Left cardiac atrium (tissue), 4 donors: ENCODE measurements around the gene CCNY. TPM values are rescaled to one million over a fixed set of nuclear protein-coding genes. Genes with fewer than 3 reads are reported as not detected.
A peak's percentile ranks its signal among the peaks of the same experiment; 100 is the strongest.
"Not testable (repeated sequence)": the region's sequence is repeated elsewhere in the genome, so short reads cannot be mapped to it uniquely, and the experiment has no call there.

Experiments used
- ATAC-seq, 2 donors: fragments of 200-7000 bp; cut with Tn5 transposase; one replicate each; pipeline ENCODE4 v1.9.1; 2020; ENCODE audit warnings: mild to moderate bottlenecking in 2 of 2, moderate library complexity in 2 of 2
- DNase-seq: peaks from one replicate; pipeline ENCODE4 v3.0.0-alpha.2; 2020
- intact Hi-C, 2 donors: fragments of 100-400 bp; cut with DNase I; formaldehyde crosslinking; loops; one replicate each; pipeline versions ENCODE4 v1.14.1 to v1.15.1; 2022 to 2023
- total RNA-seq, 2 donors: library from RNA; stranded (reverse); fragmentation: NEBNext Ultra II Directional; extraction: Animal tissue kit (Norgen Biotek cat#: 25700); gene quantifications; one replicate each; pipeline ENCODE4 v1.2.1, GENCODE V29; 2021
- donor health status: DM: no; HTN: yes; CAD: no.
- donor health status: DM: no; HTN: yes; CAD: no; lungs with severe emphysema.
- donor health status: DM: yes; HTN: yes; CAD: no.
- donor health status: Dilated cardiomyopathy.

CCNY gene
- total RNA-seq, 2 donors from 2014 or later = 59.3 to 76.5 TPM

DNA sequence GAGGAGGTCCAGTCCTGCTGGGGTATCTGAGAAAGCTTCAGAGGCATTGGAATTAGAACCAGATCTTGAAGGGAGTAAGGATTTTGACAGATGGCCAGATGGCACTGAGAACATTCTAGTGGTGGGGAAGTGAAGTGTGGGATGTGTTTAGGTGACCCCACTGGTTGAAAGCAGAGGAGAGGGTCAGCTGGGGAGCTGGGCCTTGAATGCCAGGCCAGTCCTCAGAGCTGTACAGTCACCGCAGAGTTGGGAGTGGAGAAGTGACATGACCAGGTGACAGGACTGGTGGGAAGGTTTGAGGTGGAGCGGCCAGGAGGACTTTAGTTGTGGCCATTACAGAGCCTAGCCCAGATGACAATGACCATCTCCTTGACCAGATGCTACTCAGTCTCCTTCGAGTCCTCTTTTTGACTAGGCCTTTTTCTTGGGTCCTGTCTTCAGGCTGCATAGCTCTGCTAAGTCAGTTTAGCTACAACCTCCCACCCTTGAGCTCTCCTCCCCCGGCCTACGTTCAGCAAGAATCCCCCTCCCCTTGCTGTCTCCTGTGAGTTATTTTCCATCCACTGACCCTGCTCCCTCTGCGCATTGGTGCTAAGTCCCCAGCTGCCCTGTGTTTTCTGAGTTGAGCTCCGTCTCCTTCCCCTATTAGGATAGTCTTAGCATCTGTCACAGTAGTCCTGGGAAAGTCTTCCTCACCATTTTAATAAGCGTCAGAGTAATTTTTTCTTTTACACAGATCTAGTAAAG is 56.3 kb downstream of the CCNY start:
- intact Hi-C loops = no loop called here
- no peak for DNase-seq
- no peak for ATAC-seq

DNA sequence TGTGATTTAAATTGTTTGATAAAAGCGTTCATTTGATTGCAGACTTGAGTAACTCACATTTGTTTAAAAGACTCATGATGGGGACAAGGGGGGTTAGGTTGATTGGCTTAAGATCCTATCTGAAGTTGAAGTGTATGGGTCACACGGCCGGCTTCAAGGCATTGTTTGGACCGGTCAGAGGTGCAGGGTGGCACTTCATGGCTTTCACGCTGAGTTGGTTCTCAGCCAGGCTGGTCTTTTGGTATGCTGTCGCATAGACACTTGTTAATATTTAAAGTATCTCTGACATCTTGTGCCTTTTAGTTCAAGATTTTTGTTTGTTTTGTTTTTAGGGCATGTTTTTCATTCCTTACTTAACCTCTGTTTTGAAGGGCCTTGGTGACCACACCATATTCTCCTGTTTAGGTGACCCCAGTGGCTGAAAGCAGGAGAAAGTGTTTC is 58.1 kb downstream of the CCNY start:
- no peak for ATAC-seq
- intact Hi-C loops = no loop called here
- DNase-seq = no peak

DNA sequence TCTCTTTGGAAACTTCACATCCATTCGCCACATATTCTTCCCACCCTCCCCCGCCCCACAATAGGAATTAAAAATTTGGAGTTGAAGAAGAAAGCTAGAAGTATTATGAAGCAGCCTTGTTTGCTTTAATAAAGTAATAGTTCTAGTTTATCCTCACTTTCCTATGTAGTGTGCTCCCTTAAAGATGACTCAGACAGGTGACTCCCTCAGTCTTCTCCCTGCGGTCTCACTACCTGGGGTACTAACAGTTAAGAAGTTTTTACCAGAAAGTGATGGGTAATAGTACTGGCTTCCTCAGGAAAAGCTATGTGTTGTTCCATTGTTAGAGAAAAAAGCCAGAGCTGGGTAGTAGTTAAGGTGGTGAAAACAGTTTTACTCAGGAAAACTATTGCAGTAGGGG is 58.6 kb downstream of the CCNY start:
- no peak for DNase-seq
- intact Hi-C loops = no loop called here
- ATAC-seq = no peak

DNA sequence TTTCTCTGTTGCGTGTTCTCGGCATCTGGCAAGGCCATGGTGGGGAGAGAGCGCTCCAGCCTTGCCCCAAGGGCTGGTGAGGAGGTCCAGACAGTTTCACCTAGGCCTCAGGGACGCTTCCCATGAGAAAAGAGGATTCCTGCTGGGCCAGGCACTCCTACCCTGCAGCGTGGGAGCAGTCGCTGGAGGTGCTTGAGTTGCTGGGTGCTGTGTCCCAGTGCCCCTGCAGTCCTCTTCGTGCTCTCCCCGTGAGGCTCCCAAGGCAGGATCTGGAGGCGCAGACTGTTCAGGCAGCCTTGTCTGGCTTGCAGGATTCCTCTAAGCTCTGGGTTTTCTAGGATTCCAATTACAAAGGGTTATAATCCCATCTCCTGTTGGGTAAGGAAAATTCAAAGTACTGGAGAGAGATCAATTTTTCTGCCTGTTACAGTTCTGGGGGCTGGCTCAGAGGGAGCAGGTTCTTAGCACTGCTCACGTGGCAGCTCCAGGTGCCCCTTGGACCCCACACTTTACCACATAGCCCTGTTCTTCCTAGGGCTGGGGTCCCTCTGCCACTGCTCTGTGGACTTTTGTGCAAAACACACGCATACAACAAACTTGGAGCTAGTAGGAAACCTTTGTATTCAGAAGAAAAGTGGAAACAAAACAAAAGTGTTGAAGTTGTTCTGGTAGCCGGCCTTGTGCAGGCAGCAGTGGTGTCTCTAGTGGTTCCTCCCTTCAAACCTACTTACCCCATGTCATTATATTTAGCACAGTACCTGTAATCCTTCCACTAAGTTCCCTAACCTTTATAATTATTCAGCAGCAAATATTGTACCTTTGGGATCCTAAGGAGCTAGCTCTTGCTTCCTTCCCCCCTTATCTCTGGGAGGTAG is 60.5 kb downstream of the CCNY start:
- intact Hi-C loops = no loop called here
- DNase-seq (no peak), ATAC-seq (no peak)

DNA sequence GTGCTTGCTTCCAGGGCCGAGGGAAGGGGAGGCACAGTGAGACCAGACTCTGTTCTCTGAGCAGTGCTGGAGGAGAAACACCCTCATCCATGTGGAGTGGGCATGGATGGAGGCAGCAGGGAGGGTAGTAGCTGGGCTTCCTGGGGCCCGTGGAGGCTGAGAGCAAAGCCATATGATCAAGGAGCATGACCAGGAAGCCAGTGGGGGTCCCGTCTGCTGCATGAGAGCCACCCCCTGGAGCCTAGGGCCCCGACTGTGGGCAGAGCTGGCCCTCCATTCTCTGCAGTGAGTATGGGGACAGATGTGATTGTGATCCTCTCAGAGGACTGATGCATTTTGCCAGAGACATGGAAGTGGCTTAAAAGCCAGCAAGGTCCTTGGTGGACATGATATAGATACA is 61.6 kb downstream of the CCNY start:
- intact Hi-C loops = no loop called here
- ATAC-seq (no peak), DNase-seq (no peak)

DNA sequence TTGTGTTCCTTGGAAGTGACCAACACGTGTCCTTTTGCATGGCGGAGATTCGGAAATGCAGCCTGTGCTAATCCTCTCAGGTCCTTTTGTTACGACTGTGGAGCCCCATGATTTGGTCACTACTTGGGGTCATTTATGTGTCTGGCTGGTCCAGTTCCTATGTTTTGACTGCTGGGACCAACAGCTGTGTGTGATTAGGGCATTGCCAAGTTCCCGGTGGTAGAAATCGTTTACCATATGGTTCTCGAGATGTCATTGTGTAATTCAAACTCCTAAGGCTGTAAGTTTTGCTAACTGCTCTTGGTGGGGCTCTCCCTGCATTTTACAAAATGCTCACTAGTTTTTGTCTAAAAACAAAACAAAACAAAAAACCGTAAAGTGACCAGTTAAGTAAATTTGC is 62.0 kb downstream of the CCNY start:
- ATAC-seq (peak in 1 of 2 donors; percentile 6), DNase-seq (no peak)
- intact Hi-C loops = no loop called here

DNA sequence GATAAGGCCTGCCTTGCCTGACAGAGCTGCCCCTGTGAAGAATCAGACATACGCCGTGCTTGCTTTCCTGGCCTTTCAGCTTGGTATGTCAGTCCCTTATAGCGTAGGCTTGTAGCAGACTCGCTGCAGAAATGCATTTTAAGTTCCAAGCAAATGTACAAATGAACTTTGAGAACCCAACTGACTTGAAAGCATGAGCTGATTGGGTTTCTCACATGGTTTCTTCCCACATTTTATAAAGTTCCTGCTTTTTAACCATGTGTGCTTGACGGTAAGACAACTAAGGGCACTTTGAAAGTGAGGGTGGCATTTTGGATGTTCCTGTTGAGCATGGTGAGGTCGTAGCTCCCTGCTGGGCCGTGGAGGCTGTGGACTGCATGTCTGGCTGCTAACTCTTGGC is 62.6 kb downstream of the CCNY start:
- ATAC-seq = no peak
- no peak for DNase-seq
- intact Hi-C loops = no loop called here

DNA sequence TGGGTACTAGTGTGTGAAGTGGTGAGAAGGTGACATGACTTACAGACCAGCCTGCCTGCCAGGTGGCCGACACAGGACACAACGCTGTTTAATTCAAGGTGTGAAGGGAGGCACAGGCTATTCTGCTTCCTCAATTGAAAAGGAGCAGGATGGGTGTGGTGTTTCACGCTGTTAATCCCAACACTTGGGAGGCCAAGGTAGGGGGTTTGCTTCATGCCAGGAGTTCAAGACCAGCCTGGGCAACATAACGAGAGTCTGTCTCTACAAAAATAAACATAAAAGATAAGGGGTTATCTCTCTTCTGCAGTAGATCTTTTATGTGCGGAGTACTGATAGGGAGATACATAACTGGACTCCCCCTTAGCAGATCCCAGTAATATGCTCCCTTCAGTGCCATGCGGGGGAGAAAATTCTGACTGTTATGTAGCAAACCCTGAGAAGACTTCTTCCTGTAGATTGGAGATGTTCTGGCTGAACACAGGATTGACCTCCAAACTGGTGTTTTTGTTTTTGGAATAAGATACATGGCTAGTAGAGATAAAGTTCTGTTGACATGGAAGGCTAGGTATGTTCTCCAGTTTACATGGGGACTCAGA is 63.2 kb downstream of the CCNY start:
- ATAC-seq = no peak
- intact Hi-C loops = no loop called here
- no peak for DNase-seq

DNA sequence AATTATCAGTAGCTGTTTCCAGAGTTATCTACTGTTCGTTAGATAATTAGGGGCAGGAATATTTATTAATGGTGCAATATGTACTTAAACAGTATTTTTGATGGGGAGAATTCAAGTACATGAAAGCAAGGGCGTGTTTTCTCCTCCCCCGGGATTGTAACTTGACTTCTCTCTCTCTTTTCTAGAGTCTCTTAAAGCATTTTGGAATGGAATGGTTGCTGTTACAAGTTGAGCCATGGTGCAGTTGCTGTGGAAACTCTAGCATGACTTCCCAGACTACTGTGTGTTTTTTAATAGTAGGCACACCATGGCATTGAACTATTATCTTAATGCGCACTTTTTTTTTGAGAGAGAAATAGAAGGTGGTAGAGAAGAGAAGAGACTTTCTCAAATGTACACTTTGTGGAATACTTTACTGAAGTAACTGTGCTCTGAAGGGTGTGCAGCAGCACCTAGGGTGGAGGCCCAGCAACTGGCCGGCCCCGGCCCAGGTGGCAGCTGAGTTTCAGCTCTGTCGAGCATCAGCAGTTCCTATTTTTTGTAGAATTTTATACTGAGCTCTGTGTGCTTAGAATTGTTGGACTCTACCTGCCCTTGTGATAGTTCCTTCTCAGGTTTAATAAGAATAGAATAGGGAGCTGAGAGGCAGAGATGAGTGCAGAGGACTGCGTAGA is 64.4 kb downstream of the CCNY start:
- intact Hi-C loops = no loop called here
- peak; percentile 58 to 66 for ATAC-seq

DNA sequence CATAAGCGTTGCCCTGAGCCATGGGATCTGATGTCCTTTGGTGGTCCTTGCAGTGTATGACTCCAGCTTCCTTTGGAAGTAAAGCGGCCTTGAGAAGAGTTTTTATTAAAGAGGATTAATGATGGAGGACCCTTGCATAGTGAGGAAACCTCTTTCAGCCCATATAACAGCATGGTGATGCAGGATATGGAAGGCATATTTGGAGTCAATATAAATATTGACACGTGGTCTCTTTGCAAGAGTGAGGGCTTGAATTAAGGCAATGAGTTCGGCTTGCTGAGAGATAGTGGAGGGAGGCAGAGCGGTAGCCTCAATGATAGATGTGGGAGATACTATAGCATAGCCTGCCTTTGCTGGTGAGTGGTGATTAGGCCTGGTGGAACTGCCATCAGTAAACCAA is 67.2 kb downstream of the CCNY start:
- ATAC-seq, intact Hi-C loops, DNase-seq: not testable (repeated sequence)

More for the DNA sequence above, 64.4 kb downstream of the CCNY start:
- no peak for DNase-seq

DNA sequence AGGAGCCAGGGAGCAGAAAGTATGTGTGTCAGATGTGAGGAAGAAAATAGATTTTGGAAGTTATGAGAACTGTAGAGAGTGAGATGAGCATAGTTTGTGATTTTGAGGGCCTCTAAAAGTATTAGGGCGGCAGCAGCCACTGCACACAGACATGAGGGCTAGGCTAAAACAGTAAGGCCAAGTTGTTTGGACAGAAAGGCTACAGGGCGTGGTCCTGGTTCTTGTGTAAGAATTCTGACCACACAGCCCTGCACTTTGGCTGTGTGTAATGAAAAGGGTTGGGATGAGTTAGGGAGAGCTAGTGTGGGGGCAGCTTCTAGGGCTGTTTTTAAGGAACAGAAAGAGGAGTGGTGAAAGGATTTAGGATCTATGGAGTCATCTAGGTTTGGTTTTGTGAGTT is 67.8 kb downstream of the CCNY start:
- ATAC-seq, intact Hi-C loops: not testable (repeated sequence)
- peak; percentile 62 for DNase-seq

DNA sequence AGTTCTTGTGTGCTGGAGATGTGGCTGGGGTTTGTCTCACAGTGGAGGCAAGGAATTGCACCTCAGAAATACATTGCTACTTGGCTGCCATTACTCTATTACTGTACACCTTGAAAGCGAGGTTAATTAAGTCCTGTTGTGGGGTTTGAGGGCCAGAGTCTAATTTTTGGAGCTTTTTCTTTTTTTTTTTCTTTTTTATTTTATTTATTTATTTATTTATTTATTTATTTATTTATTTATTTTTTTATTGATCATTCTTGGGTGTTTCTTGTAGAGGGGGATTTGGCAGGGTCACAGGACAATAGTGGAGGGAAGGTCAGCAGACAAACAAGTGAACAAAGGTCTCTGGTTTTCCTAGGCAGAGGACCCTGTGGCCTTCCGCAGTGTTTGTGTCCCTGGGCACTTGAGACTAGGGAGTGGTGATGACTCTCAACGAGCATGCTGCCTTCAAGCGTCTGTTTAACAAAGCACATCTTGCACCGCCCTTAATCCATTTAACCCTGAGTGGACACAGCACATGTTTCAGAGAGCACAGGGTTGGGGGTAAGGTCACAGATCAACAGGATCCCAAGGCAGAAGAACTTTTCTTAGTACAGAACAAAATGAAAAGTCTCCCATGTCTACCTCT is 69.8 kb downstream of the CCNY start:
- intact Hi-C loops, ATAC-seq, DNase-seq: not testable (repeated sequence)

DNA sequence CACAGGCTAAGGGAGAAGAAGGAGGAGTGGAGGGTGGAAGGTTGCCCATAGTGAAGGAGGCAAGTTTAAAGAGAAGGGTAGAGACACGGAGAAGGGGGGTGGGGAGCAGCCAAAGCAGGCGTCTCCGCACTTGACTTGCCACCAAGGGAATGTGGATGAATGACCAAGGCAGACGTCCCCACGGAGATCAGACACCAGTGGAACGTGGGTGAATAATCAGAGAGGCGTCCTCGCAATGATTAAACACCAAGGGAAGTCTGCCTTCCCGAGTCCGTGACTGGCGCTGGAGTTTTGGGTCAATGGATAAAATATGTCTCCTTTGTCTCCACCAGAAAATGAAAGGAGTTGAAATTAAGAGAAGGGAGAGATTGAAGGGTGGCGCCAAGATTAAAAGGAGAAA is 71.4 kb downstream of the CCNY start:
- DNase-seq, ATAC-seq, intact Hi-C loops: not testable (repeated sequence)

DNA sequence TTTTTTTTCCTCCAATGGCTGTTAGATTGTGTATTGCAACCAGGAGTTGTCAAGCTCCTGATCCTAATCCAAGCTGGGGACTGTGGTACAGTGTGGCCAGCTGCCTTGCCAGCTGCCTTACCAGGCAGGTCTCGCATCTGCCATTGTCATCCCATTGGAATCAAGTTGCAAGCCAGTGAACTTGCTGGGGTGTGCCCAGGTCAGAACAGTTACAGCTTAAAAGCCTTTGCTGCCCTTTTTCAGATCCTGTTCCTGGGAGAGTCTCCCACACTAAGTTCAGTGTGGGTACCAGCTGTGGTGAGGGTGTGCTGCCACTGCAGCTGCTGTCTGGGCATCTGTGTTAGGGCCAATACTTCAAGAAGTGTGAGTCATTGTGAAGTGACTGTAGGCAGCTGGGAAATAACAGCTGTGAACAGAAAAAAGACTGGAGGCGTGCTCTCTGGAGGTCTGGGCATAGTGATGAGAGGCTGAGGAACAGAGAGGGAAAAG is 72.8 kb downstream of the CCNY start:
- ATAC-seq (peak; percentile 73 to 92), DNase-seq (no peak)
- intact Hi-C loops = no loop called here

DNA sequence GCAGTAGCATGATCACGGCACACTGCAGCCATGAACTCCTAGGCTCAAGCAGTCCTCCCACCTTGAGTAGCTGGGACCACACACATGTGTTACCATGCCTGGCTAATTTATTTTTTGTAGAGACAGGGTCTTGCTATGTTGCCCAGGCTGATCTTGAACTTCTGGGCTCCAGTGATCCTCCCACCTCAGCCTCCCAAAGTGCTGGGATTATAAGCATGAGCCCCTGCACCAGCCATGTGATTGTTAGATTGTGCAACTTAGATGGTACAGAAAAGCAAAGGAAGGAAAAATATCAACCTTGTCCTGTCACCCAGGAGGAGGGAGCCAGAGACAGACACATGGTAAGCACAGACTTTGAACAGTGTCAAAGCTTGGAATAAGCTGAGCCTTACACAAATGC is 73.5 kb downstream of the CCNY start:
- DNase-seq (no peak), ATAC-seq (no peak)
- intact Hi-C loops = no loop called here

DNA sequence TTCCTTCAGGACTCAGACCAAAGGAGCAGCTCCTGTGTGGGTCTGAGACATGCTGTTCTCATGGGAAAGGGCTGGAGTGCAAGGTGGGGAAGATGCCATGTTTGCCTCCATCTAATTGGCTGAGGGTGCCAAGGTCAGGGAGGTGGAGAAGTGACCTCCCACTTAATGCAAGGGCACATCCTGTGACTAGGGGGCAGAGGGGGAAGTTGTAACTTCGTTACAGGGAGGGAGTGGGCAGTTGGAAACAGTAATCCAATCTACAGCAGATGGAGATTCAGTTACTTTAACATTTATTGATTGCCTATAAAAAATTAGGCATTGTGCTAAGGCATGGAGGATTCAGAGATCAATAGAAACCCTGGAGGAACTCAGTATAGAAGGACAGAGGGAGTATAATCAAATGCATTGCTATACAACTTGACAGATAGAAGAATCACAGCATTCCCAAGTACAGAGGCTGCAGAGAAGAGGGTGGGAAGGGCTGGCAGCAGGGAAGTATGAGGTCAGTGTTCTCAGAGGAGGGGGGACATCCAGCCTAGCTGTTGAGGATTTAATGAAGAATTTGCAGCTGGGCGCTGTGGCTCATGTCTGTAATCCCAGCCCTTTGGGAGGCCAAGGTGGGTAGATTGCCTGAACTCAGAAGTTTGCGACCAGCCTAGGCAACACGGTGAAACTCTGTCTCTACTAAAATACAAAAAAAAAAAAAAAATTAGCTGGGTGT is 75.9 kb downstream of the CCNY start:
- DNase-seq (no peak), ATAC-seq (peak in 1 of 2 donors; percentile 12)
- intact Hi-C loops = no loop called here

DNA sequence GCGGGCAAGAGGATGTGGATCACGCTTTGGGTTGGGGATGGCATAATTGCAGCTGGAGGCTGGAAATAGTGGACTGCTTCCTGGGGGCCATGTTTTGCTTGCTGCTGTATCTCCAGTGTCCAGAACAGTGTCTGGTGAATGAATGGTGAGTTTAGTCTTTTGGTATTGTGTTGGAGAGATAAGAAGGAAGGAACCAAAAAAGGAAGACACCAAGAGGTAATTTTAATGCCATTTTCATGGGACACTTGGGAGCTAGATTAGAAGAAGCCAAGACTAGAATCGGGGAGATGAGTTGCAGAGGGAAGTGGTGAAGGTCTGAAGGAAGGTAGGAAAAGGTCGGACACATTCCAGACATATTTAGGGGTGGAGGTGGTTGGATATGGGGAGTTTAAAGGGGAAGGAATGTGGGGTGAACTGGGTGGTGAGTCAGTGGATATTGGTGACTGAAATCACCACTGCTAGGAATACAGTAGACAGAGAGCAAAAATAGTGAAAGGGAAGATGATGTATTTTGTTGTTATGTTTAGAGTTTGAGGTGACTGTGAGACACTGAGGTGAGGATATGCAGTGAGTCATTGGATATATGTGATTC is 76.7 kb downstream of the CCNY start:
- intact Hi-C loops = no loop called here
- ATAC-seq (no peak), DNase-seq (no peak)
